ENCODE results near the gene SLC37A1.

The SLC37A1 gene

DNA sequence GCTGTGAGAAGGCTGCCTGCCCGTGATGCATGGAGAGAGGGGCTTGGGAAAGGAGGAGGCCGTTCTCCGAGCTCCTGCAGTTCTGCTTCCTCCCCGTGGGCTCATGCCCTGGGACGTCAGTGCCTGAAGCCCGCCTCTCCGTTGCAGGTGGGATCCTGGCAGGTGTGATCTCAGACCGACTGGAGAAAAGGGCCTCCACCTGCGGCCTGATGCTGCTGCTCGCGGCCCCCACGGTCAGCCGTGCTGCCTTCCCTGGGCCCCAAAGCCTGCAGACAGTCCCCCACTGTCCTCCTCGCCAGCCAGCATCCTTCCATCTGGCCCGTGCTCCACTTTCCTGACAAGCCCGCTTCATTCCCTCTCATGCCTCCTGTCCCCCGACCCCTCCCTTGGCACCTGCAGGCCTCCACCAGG is 50.9 kb downstream of the SLC37A1 start:
- no peak overlapping the region for H3K4me3 ChIP-seq (ENCODE audit: low read depth, low read length)
- DNase-seq (ENCODE audit: low read depth, low spot score), result no peak
- TF ChIP-seq, protein P1, sequence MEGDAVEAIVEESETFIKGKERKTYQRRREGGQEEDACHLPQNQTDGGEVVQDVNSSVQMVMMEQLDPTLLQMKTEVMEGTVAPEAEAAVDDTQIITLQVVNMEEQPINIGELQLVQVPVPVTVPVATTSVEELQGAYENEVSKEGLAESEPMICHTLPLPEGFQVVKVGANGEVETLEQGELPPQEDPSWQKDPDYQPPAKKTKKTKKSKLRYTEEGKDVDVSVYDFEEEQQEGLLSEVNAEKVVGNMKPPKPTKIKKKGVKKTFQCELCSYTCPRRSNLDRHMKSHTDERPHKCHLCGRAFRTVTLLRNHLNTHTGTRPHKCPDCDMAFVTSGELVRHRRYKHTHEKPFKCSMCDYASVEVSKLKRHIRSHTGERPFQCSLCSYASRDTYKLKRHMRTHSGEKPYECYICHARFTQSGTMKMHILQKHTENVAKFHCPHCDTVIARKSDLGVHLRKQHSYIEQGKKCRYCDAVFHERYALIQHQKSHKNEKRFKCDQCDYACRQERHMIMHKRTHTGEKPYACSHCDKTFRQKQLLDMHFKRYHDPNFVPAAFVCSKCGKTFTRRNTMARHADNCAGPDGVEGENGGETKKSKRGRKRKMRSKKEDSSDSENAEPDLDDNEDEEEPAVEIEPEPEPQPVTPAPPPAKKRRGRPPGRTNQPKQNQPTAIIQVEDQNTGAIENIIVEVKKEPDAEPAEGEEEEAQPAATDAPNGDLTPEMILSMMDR (IDR thresholded peaks at IDR 0.05; ENCODE audit: low read depth, low read length), result no peak
- in situ Hi-C loops (cut with HindIII; ENCODE audit: low sequenced_read_pairs), result no loop called here

DNA sequence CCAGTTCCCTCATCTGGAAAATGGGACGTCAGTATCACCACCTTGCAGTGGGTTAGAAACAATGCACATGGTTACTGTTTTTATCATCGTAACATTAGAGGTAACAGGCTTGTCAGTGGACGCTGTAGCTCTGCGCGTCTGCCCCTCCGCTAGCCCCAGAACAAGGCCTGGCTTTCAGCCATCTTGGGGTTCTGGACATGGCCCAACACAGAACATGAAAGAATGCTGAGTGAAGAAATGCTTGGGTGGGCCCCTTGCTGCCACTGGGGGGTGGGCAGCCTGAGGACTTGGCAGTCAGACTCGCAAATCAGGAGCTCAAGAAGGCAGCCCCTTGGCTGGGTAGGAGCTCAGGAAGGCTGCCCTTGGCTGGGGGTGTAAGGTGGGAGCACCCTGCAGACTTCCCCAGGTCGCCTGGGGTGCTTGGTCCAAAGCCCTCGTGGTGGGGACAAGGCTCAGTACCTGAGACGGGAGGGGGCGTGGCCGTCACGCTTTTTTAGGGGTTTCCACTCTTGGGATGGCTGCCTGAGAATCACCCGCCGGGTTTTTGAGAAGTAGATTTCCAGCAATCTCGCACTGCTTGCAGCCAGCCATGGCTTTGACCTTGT is 51.7 kb downstream of the SLC37A1 start:
- in situ Hi-C loops (cut with HindIII; ENCODE audit: low sequenced_read_pairs), result no loop called here
- H3K4me3 ChIP-seq (ENCODE audit: low read depth, low read length), result no peak overlapping the region
- DNase-seq (ENCODE audit: low read depth, low spot score), result no peak
- TF ChIP-seq, protein P1 (IDR thresholded peaks at IDR 0.05; ENCODE audit: low read depth, low read length), result no peak

DNA sequence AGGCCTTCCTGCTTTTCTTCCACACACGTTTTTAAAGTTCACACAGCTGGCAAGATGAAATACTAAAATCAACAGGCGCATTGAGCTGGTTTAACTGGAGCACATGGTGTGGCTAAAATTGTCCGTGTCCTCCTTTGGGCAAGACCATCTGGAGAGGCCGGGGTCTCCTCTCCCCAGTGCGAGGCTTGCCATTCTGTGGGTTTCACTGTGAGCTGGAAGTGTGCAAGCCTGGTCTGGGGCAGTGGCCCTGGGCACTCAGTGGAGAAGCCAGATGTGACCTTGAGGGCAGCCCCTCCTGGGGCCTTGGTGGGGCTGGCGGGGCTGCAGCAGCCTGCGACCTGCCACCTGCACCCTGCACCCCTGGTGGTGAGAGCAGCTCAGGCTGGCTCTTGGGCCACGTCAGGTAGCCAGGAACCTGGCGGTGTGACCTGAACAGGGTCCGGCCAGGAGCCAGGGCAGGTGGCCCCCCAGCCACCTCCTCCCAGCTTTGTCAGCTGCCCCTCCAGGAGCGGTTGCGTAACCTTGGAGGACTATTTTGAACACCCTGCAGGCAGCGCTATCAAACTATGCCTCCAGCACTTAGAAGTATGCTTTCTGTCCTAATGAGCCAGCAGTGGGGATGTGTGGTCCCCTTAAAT is 52.4 kb downstream of the SLC37A1 start:
- in situ Hi-C loops (cut with HindIII; ENCODE audit: low sequenced_read_pairs), result no loop called here
- no peak overlapping the region for H3K4me3 ChIP-seq (ENCODE audit: low read depth, low read length)
- TF ChIP-seq, protein P1 (IDR thresholded peaks at IDR 0.05; ENCODE audit: low read depth, low read length), result no peak

DNA sequence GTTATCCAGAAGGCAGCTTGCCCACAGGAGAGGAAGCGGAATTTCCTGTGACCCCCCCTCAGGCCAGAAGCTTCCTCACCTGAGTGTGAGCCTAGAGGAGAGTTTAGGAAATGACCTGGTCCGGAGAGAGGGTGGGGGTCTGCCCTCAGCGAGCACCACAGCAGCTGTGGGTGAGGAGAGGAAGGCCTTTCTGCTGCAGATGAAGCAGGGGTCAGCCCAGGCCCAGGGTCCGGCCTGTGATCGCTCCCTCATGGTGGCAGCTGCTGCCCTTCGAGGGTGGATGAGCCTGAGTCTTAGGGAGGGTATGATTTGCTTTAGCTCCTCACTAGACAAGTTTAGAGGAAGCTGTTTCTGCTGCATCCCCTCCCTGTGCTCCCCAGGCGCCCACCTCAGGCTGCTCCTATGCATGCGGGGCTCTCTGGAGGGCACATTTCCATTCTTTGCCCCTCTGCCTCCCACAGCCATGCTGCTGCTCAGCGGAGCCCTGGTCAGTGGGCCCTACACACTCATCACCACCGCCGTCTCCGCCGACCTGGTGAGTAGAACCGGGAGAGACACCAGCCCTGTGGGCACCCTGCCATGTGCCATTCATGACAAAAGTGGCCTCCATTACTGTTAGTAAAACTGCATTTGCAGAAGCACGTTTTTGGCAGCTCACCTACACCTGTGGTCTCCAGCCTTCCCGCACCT is 53.0 kb downstream of the SLC37A1 start:
- in situ Hi-C loops (cut with HindIII; ENCODE audit: low sequenced_read_pairs), result no loop called here
- TF ChIP-seq, protein P1 (IDR thresholded peaks at IDR 0.05; ENCODE audit: low read depth, low read length), result no peak
- H3K4me3 ChIP-seq (ENCODE audit: low read depth, low read length), result no peak overlapping the region
- no peak for DNase-seq (ENCODE audit: low read depth, low spot score)

More for the DNA sequence above, 52.4 kb downstream of the SLC37A1 start:
- DNase-seq (ENCODE audit: low read depth, low spot score), result no peak

DNA sequence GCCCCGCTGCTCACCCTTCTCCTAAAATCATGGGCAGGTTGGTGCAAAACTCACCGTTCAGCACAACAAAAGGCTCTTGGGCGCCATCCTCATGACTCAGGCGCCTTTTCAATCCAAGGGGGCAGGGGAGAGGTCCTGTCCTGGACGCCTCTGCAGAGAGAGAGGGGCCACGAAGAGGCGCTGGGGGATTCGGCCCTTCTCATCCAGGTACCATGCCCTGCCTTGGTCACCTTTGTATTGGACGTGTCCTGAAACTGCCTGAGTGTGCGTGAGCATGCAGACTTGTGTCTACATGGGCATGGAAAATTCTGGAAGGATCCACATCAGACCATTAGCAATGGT is 53.5 kb downstream of the SLC37A1 start:
- TF ChIP-seq, protein P1 (IDR thresholded peaks at IDR 0.05; ENCODE audit: low read depth, low read length), result no peak
- no peak overlapping the region for H3K4me3 ChIP-seq (ENCODE audit: low read depth, low read length)
- in situ Hi-C loops (cut with HindIII; ENCODE audit: low sequenced_read_pairs), result no loop called here
- DNase-seq (ENCODE audit: low read depth, low spot score), result no peak

DNA sequence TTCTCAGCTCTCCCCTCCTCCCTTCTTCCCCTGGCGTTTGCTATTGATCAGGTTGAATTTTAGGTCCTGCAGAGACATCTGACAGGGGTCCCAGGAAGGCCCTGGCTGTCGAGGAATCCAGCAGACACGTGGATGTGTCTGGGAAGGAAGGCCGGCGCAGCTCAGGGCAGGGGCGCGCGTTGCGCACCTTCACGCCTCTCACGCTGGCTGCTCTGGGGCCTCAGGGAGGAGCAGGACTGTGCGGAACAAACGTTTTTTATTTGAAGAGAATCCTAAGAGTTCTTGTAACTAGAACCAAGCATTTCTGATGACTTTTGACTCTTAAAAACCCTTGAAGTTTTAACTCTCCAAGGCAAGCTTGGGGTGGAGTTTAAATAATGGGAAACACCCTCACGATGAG is 54.2 kb downstream of the SLC37A1 start:
- in situ Hi-C loops (cut with HindIII; ENCODE audit: low sequenced_read_pairs), result no loop called here

More for the DNA sequence above, 54.2 kb downstream of the SLC37A1 start:
- TF ChIP-seq, protein P1 (IDR thresholded peaks at IDR 0.05; ENCODE audit: low read depth, low read length), result no peak
- no peak for DNase-seq (ENCODE audit: low read depth, low spot score)
- H3K4me3 ChIP-seq (ENCODE audit: low read depth, low read length), result no peak overlapping the region

All from astrocyte of the spinal cord (primary cell).